ENCODE data around the gene CD226.
"Not testable (repeated sequence)": the region's sequence is repeated elsewhere in the genome, so short reads cannot be mapped to it uniquely, and the experiment has no call there.

CD226 gene

DNA sequence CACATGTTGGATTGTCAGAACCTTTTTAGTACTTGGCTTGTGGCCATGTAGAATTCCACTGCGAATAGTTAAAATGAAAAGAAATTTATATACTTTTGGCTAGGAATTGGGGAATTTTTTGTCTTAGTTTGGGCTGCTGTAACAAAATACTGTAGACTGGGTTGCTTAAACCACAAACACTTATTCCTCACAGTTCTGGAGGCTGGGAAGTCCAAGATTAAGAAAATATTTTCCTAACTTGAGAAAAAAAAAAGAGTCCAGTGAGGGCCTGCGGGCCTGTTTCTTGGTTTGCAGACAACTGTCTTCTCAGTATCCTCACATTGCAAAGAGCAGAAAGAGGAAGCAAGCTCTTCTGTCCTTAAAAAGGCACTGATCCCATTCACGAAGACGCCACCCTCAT is 81.9 kb downstream of the CD226 start:
- DNase-seq = no peak

DNA sequence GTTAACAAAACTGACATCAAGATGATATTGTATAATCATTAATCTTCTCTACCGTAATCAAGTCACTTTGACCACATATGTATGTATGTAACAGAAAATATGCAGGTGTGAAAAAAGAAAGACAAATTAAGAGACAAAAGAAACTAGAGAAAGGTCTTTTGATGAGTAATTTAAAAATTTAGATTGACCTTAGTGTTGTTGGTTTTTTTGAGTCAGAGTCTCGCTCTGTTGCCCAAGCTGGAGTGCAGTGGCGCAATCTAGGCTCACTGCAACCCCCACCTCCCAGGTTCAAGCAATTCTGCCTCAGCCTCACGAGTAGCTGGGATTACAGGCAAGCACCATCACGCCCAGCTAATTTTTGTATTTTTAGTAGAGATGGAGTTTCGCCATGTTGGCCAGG is 82.9 kb downstream of the CD226 start:
- DNase-seq = not testable (repeated sequence)

- DNase-seq = no peak
Measured at GRCh38 chr18:69858897-69859296, 88.8 kb downstream of the CD226 start.

DNA sequence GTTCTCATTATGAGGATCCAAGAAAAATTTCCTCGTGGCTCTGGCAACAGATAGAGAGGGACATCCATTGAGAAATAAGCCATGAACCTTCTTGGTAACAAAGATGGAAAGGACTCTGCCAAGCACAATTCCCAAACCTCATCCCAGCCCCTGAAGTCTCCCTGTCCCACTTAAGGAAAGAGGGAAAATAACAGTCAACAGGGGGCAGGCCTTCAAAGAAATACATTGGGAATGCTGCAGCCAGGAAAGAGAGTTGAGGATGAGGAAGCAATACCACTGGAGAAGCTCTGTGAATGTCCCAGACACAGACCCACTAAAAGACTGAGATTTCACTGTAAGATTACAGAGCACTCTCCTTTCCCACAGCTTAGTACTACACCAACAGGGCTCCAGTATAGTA is 93.2 kb downstream of the CD226 start:
- no peak for DNase-seq

DNA sequence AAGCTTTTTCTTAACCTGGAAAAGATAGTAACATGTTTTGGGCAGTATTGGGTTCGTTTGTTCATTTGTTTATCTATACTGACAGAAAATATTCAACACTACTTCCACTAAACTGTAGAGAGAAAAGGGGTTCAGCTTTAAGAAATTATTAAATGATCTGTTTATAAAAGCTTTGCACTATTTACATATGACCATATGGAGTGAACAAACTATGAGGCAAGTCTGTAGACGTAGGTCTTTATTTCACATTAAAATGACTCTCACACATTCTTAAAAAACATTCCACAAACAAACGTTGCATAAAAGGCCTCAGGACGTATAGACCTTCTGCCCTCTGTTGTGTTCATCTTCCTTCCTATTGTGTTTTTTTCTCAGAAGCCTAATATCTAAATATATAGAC is 94.6 kb downstream of the CD226 start:
- DNase-seq = no peak

- DNase-seq = peak in 1 of 2 experiments; percentile 15
Measured at GRCh38 chr18:69845593-69846506, 101.8 kb downstream of the CD226 start.

GRCh38 chr18:69844656-69845055 is 103.0 kb downstream of the CD226 start:
- no peak for DNase-seq

- DNase-seq = no peak
Measured at GRCh38 chr18:69843015-69843414, 104.7 kb downstream of the CD226 start.

GRCh38 chr18:69841117-69841516 is 106.6 kb downstream of the CD226 start:
- no peak for DNase-seq

DNA sequence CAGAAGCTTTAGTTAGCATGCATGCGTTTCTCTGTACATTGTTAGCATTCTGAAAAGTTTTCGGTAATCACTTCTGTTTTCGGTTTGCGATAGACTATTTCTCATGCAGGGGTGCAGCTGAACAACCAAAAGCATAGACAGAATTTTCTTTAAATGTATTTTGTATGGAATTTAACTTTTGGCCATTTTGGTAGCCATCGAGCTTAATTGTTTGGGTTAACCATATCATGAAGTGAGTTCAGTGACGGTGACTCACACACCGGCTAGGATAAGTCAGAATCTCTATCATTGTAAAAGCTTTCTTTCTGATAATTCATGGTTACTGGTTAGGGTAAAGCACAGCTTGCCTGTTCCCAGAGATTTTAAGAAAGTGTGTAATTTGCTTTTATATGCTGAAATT is 107.2 kb downstream of the CD226 start:
- no peak for DNase-seq

DNA sequence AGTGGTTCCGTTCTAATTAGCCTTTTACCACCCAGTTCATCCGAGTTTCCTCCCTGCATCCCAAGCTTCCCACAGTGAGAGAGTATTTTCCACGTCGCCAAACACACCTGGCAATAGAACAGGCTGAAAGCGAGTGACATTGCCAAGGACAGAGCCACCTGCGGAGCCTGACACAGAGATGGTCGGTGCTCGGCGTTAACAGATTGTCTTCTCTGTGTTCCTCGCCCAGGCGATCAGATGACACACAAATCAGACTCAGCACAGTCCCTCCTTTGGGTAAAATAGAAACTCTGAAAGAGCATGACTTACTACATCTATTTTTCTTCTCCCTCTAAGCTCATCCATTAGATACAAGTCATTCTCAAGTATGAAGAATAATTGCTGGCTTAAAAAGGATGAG is 107.7 kb downstream of the CD226 start:
- DNase-seq = no peak

GRCh38 chr18:69839497-69839896 is 108.2 kb downstream of the CD226 start:
- no peak for DNase-seq

DNA sequence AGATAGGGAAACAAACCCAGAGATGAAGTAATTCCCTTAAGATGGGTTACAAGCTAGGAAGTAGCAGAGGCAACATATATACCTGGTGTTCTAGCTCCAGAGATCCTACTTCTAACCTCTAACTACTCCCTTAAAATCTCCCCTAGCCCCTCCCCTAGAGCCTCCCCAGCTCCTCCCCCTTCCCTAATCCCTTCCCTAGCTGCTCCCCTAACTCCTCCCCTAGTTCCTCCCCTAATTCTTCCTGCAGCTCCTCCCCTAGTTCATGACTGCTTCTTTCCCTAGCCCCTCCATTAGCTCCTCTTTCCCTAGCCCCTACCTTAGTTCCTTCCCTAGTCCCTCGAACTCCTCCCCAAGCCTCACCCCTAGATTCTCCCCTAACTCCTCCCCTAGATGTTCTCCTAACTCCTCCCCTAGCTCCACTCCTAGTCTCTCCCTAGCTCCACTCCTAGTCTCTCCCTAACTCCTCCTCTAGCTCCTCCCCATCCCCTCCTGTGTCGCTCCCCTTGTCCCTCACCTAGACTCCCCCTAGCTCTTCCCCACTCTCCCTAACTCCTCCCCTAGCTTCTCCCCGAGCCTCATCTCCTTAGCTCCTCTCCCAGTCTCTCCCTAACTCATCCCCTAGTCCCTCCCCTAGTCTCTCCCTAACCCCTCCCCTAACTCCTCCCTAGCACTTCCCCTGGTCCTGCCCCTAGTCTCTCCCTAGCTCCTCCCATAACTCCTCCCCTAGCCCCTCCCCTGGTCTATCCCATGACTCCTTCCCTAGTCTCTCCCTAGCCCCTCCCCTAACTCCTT is 108.9 kb downstream of the CD226 start:
- no peak for DNase-seq

DNA sequence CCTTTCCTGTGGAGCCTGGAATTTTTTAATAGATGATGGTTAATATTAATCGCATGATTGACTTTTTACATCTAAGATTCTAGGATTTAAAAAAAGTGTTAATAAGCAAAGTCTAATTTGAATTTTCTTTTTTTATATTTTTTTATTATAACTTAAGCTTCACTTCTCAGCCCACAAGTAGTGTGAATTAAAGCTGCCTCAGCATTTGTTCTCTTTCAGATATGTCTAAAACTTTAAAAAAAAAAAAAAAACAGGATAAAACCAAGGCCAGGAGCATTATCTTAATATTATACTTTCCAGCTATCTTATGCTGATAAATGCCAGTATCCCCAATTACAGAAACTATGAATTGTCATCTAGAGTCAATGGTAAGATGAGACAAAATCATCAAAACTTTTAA is 109.7 kb downstream of the CD226 start:
- DNase-seq = no peak

DNA sequence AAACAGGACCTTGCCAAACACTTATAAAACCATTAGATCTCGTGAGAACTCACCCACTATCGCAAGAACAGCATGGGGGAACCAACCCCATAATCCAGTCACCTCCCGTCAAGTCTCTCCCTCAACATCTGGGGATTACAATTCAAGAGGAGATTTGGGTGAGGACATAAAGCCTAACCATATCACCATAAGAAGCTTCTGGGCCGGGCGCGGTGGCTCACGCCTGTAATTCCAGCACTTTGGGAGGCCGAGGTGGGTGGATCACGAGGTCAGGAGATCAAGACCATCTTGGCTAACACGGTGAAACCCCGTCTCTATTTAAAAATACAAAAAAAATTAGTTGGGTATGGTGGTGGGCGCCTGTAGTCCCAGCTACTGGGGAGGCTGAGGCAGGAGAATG is 112.7 kb downstream of the CD226 start:
- not testable (repeated sequence) for DNase-seq

- DNase-seq = no peak
Measured at GRCh38 chr18:69830189-69830588, 117.5 kb downstream of the CD226 start.

DNA sequence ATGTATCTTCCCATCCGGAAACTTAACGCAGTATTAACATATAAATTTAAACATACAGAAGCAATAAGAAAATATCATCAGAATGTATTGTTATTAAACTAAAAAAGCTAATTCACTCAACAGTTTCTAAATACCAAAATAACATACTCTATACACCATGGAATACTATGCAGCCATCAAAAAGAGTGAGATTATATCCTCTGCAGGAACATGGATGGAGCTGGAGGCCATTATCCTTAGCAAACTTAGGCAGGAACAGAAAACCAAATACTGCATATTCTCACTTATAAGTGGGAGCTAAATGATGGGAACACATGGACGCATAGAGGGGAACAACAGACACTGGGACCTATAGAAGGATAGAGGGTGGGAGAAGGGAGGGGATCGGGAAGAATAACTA is 127.1 kb downstream of the CD226 start:
- no peak for DNase-seq

DNA sequence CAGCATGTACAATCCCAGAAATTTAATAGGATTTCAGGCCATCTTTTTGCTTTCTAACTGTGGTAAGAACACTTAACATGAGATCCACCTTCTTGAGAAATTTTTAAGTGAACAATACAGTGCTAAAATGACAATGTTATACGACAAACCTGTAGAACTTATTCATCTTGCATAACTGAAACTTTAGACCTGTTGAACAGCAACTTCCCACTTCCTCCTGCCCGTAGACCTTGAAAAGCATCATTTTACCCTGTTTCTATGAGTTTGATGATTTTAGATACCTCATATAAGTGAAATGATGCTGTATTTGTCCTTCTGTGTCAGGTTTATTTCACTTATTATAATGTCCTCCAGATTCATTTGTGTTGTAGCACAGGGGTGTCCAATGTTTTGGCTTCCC is 128.2 kb downstream of the CD226 start:
- DNase-seq = no peak

DNA sequence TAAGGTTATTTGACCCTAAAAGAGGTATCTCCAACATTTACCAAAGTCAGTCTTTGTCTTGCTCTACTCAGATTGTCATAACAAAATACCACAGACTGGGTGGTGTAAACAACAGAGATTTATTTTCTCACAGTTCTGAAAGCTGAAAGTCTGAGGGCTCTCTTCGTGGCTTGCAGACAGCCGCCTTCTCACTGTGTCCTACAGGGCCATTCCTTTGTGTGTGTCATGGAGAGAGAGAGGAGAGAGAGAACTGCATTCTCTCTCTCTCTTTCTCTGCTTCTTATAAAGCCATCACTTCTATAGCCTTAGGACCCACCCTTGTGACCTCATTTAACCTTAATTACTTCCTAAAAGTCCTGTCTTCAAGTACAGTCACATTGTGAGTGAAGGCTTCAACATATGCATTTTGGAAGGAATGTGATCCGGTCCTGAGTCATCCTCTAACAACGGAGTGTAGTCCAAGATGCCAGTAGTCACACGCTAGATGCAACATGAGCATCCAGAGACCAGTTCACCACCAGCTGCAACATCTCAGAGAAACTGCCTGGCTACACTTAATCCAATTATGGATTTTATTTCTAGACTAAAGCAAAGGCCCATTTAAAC is 130.2 kb downstream of the CD226 start:
- no peak for DNase-seq

DNA sequence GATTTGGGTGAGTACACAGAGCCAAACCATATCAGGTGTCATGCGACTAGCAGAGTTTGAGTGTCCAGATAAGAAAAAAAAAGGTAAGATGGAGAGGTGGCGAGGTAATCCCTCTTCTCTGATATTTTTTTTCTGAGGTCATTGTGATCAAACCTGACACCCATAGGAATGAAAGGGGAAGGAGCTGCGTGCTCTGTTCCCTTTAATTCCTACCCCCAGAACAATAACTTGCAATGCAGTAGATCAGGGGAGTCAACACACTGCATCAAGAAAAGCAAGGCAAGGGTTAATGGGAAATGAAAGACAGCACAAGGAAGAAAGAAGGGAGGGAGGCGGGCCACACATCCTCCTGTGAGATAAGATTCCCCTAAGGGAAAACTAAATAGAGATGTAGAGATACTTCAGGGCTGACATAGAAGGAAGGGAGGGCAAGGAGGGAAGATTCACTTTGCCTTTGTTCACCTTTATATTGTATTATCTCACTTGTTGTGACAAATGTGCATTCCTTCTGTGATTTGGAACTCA is 132.8 kb downstream of the CD226 start:
- no peak for DNase-seq

GRCh38 chr18:69813559-69813958 is 134.1 kb downstream of the CD226 start:
- no peak for DNase-seq

DNA sequence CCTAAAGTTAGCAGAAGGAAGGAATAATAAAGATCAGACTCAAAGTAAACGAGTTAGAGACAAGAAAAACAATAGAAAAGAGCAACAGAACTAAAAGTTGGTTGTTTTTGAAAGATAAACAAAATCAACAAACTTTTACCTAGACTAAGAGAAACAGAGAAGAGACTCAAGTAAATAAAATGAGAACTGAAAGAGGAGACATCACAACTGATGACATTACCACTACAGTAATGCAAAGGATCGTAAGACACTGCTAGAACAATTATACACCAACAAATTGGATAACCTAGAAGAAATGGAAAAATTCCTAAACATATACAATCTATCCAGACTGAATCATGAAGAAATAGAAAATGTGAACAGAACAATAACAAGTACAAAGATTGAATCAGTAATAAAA is 139.3 kb downstream of the CD226 start:
- no peak for DNase-seq

DNA sequence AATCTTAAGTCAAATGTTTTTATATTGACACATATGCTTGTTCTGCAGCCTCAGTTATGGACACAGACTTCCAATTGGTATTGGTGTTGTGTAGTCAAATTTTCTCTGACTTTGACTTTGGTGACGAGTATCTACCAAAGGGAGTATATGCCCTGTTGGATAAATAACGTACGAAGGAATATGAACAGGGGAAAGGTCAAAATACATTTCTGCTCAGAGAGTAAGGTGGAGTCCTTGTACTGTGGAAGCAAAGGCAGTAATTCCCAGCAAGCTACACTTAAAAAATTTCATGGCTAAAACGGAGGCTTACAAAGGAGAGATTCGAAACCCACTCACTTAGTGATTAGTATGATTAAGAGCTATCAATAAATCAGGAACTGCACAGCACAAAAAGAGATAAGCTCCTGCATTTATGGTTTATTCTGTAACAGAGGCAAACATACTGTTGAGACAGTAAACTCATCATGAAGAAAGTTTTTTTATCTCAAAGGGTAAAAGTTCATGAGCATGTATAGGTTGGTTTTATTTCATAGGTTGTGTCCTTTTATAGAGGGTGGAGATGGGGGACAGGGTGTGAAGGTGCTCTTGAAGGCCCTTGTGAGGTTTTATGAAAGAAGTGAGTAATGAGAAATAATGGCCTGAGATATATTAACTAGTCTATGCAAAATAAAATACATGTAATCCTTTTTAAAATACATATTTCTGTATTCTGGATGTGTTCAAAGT is 142.7 kb downstream of the CD226 start:
- no peak for DNase-seq
